Stimulated activated CD8-positive, alpha-beta memory T cell treated with anti-CD3 and anti-CD28 coated beads, Interleukin-12 subunit alpha, Interleukin-12 subunit beta, amount 100 ng/mL, for 24 hours (primary cell): ENCODE results near the gene CHST7.
"Not testable (repeated sequence)": the region's sequence is repeated elsewhere in the genome, so short reads cannot be mapped to it uniquely, and the experiment has no call there.

Source experiments
- DNase-seq: peaks from one replicate; pipeline ENCODE4 v3.0.0-alpha.2; 2020; ENCODE audit errors: extremely low read depth

CHST7 gene, protein sequence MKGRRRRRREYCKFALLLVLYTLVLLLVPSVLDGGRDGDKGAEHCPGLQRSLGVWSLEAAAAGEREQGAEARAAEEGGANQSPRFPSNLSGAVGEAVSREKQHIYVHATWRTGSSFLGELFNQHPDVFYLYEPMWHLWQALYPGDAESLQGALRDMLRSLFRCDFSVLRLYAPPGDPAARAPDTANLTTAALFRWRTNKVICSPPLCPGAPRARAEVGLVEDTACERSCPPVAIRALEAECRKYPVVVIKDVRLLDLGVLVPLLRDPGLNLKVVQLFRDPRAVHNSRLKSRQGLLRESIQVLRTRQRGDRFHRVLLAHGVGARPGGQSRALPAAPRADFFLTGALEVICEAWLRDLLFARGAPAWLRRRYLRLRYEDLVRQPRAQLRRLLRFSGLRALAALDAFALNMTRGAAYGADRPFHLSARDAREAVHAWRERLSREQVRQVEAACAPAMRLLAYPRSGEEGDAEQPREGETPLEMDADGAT

DNA sequence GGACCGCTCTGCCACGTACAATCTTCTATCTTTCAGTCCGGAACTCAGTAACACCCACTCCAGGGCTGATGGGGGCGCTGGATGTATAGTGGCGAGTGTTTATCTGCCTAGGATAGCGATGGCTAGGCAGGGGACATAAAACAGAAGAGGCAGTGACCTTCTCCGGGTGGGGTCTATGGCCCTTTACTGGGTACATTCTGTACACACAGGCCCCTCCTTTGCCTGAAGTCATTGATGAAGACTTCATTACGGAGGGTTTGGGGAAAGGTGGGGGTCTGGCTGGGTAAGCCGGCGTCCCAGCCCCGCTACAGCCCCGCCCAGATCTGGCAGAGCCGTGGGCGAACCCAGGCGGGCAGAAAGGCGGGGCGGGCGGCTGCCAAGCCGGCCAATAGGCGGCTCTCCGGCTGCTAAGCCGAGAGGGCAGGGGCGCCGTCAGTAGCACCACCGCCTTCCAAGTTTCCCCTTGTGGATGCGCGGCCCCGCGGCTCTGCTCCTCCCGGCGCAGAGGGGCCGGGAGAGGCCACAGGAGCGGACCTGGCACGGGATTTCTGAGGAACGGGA is at the start of gene CHST7:
TSS of gene CHST7 (plus strand) at position 435 of the 561 bp plus-strand sequence. CDS start 167 bp downstream, outside the sequence.
- DNase-seq: no peak

DNA sequence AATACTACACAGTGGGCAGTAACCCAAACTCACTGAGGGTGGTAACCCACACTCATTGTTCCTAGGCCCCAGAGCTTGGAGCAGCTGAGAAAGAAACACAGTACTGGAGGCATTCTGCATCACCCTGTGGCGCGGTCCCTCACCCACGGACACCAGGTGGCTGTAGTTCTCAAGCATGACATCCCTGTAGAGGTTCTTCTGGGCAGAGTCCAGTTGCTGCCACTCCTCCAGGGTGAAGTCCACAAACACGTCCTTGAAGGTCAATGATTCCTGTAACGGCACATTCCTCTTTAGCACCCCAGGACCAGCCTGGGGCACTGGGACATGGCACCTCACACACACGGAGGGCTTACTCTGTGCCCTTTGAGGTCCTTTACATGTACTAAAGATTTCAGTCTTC is 44.9 kb upstream of the CHST7 start:
- DNase-seq: not testable (repeated sequence)

GRCh38 chrX:46529740-46530403 is 43.7 kb upstream of the CHST7 start:
- DNase-seq: not testable (repeated sequence)

DNA sequence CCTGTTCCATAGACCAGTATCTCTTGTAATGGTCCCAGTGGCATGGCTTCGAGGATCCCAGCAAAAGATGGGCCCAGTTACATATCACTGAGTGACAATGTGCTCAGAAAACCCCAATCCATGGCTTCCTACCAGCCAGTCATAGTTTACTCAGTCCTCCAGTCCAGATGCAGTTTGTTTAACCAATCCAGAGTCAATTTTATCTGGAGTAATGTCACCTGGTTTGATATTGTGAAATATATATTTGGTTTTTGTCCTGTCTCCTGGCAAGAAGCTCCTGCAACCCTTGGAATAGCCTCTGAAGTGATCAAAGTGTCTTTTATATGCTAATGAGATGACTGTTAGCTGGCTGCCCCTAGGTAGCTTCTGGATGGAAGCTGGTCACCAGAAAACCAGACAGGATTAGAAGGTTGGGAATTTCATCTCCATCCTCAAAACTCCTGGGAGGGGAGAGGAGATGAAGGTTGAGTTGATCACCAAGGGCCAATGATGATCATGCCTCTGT is 43.1 kb upstream of the CHST7 start:
- DNase-seq: not testable (repeated sequence)

- no peak for DNase-seq
Measured at GRCh38 chrX:46531442-46531841, 42.1 kb upstream of the CHST7 start.

DNA sequence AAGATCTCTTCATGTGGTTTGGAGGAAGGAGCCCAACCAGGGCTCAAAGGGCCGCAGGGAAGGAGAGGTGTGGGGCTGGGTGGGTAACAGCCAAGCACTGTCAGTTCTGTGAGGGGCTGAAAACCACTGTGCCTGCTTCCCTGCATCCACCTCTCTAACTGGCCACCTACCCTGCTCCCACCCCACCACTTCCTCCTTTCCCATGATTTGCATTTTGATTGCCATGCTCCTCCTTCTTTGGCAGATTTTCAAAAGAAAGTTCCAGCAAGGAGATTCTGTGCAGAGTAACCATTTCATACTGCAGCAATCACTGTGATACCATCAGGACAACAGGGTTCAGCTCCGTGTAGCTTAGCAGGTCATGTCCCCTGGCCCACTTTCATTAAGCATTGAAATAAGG is 30.1 kb upstream of the CHST7 start:
- DNase-seq: no peak

- DNase-seq: not testable (repeated sequence)
Measured at GRCh38 chrX:46544527-46544926, 29.0 kb upstream of the CHST7 start.

DNA sequence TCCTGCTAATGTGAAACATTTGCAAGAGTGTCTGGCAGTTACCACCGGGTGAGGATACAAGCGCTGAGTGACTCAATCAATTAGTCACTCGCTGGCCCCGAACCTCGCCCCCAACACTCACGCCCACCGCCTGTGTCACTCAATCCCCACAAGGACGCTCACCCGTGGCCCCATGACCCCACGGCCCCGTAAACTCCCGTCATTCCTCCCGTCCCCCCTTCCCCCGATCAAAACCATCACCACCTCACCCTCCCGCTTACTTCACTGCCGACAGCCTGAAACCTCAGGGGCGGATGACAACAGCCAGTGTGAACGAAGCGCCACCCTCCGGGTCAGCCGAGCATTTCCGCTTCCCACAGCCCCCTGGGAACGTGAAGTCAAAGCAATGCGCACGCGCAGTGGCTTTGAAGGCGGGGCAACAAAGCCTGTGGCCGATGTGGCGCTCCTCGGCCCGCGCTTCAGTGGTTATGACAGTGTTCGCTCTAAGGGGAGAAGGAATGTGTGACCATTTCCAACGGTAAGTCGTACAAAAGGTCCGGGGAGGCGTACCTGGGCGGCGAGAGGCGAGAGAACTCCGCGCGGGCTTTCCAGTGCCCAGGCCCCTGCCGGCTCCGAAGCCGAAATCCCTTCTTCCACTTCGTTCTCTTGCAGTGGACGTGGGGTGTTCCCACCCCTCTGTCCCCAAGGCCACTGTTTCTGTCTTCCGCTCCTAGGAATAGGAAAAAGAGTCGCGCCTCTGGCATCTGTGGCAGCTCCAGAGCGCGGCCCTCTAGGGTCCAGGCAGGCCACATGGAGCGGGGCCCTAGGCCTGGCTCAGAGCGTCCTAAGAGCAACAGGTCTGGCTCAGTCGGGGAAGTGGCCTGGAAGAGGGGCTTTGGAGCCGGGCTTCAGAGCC is 28.2 kb upstream of the CHST7 start, which contains the start of gene ZNF674:
TSS of gene ZNF674 (minus strand) at position 311 of the 895 bp plus-strand sequence. CDS start 3,334 bp downstream, outside the sequence.
- DNase-seq: peak; percentile 85

GRCh38 chrX:46547857-46548256 is 25.7 kb upstream of the CHST7 start:
- no peak for DNase-seq

- no peak for DNase-seq
Measured at GRCh38 chrX:46549914-46550313, 23.7 kb upstream of the CHST7 start.

- DNase-seq: no peak
Measured at GRCh38 chrX:46551494-46552128, 22.0 kb upstream of the CHST7 start.

- no peak for DNase-seq
Measured at GRCh38 chrX:46553935-46554334, 19.6 kb upstream of the CHST7 start.

- no peak for DNase-seq
Measured at GRCh38 chrX:46554942-46555341, 18.6 kb upstream of the CHST7 start.

- no peak for DNase-seq
Measured at GRCh38 chrX:46559062-46559461, 14.5 kb upstream of the CHST7 start.

GRCh38 chrX:46561824-46562657 is 11.5 kb upstream of the CHST7 start:
- DNase-seq: no peak

- no peak for DNase-seq
Measured at GRCh38 chrX:46567388-46567787, 6.2 kb upstream of the CHST7 start.

GRCh38 chrX:46569621-46570020 is 3.9 kb upstream of the CHST7 start:
- DNase-seq: no peak

DNA sequence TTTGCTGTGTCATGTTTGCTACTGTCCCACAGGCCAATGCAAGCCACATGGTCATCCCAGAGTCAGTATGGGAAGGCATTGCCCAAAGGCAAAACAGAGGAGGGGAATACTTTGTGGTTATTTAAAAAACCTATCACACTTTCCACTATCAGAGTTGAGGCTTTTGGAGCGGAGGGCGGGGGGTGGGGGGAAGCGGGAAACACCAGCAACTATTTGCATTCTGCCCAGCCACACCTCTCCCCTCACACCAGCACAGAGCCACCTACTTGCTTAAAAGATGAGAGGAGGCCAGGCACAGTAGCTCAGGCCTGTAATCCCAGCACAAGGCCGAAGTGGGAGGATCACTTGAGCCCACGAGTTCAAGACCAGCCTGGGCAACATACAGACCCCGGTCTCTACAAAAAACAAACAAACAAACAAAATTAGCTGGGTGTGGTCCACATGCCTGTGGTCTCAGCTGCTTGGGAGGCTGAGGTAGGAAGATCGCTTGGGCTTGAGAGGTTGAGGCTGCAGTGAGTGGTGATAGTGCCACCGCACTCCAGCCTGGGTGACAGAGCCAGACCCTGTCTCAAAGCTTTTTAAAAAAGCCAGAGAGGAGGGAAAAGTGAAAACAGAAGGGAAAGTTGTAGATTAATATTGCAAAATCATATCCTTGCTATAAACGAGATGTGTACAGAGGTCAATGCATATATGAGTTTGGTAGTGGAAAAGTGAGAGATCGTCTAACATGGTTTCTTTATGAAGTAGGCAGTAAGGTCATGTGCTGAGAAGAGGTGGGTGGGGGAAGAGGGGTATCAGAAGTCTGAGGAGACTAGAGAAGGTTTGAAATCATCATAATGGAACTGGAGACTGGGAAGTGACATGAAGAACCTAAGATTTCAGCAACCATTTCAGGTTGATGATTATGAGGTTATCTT is 1.9 kb upstream of the CHST7 start:
- no peak for DNase-seq
